Activated CD4-positive, alpha-beta T cell treated with anti-CD3 and anti-CD28 coated beads, Interleukin-10, Interleukin-2, amounts not matched to agents 100 ng/mL and 50 ng/mL, durations not matched to agents 16 hours and 8 hours (primary cell): Measurements from ENCODE around the gene AP1S3.
"Not testable (repeated sequence)": the region's sequence is repeated elsewhere in the genome, so short reads cannot be mapped to it uniquely, and the experiment has no call there.

Experiments
- DNase-seq: peaks from one replicate; pipeline ENCODE4 v3.0.0-alpha.2; 2020

Gene AP1S3

DNA sequence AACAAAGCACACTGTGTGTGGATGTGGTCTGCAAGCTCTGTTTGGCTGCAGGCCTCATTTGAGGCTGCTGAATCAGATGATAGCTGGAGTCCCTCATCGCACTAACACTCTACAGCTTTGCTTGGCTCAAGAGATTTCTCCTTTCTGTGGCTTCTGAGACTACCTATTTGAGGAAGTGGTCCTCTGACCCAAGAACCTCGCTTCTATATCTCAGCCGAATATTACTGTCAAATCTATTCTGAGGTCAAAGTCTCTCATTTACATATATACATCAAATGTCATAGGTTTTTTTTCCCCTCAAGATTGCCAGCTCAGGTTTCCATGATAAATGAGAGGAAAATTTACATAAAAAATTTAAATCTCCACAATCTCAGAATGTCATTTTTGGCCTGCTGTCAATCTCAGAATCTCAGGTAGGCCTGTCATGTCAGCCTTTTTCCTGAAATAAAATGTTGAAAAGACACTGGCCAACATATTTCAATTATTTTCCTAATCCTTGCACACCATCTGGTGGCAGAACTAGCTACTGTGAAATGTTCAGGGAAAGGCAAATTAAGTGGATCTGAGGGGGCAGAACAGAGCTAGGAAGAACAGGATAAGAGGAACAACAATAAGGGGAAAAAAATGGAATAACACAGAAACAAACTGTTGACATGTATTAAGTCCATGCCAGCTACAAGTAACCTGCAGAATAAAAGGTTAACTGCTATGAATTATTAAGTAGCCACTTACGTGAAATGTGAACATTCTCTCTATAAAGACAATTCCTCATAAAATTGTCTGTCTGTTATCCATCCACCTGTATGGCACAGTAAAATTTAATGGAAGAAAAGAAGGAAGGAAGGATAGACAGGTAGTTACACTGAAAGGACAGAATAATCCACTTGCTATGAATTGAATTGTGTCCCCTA lies 39.3 kb downstream of the AP1S3 start:
- DNase-seq = no peak

DNA sequence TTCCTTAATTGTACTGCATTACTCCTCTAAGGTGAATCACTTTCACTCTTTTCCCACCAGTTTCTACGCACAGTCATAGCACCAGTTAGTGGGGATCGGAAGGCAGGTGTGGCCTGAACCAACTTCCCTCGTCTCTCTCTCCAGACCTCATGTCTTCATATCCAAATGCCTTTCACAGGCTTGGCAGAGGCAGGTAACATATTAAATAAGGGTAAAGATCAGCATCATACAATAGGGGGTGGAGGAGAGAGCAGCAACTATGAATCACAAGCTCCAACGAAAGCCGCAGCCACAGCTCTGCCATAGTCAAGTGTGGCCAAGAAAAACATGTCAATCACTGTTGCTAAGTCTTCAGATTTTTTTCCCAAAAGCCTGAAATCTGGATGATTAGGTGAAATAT lies 40.3 kb downstream of the AP1S3 start:
- DNase-seq = no peak

DNA sequence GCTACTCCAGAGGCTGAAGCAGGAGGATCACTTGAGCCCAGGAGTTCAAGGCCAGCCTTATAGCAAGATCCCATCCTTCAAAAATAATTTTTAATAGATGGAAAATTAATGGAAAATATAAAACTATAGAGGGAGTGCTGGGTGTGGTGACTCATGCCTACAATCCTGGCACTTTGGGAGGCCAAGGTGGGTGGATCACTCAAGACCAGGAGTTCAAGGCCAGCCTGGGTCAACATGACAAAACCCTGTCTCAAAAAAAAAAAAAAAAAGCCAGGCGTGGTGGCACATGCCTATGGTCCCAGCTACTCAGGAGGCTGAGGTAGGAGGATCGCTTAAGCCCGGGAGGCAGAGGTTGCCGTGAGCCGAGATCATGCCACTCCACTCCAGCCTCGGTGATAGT lies 48.0 kb downstream of the AP1S3 start:
- no peak for DNase-seq

DNA sequence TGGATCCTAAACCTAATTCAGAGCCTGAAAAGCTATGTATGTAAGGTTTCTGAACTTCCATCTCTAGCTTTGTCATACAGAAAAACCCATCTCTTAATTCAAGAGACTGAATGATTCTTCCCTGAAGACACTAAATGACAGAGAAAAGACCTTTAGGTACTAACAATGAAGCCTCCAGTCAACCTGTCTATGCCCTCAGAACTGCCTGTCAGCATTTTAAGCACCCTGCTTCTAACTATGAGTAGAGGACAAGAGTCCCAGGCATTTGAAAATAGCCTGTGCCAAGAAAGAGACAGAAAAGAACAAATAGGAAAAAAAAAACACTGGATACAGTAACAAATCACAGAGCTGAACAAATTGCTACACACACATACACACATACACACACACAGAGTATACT lies 48.6 kb downstream of the AP1S3 start:
- no peak for DNase-seq

DNA sequence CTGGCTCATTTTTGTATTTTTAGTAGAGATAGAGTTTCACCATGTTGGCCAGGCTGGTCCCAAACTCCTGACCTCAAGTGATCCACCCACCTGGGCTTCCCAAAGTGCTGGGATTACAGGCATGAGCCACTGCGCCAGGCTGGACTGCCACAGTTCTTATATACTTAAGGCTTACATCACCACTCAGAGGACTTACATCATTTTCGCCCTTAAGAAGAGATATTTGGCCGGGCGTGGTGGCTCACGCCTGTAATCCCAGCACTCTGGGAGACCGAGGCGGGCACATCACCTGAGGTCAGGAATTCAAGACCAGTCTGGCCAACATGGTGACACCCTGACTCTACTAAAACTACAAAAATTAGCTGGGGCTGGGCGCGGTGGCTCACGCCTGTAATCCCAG lies 49.3 kb downstream of the AP1S3 start:
- DNase-seq = not testable (repeated sequence)

DNA sequence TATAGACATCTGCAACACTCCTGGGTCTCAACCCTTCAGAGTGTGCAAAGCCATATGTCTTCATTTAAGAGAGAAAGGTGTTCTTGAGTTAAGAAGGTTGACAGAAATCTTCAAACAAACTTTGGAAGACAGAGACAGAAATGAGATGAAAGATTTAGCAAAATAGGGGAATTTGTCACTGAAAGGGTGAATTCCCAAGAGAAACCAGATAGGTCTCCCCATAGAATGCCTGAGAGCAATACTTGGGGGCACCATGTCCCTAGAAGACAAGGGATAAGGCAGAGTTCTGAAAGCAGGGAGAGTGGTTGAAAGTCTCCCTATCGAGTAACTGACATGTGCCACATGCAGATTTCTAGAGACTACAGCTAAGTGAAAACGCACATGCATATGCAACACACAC lies 50.0 kb downstream of the AP1S3 start:
- DNase-seq = no peak

DNA sequence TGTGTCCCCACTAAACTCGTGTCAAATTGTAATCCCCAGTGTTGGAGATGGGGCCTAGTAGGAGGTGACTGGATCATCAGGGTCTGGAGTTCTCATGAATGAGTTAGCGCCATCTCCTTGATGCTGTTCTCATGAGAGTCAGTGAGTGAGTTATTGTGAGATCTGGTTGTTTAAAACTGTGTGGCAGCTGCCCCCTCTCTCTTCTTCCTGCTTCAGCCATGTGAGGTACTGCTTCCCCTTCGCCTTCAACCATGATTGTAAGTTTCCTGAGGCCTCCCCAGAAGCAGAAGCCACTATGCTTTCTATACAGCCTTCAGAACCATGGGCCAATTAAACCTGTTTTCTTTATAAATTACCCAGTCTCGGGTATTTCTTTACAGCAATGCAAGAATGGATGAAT lies 50.4 kb downstream of the AP1S3 start:
- no peak for DNase-seq

DNA sequence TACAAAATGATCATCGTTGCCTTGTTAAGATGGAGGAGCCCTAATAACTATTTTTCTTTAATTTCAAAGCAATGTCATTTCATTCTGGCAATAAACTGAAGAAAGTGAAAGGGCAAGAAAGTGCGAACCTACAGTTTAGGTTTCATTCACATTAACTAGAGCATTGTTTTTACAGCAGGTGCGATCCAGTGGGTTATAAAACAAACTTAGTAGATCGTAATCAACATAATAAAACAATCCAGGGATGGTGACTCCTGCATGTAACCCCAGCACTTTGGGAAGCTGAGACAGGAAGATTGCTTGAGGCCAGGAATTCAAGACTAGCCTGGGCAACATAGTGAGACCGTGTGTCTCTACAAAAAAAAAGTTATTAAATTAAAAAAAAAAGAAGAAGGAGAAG lies 51.1 kb downstream of the AP1S3 start:
- DNase-seq = no peak

DNA sequence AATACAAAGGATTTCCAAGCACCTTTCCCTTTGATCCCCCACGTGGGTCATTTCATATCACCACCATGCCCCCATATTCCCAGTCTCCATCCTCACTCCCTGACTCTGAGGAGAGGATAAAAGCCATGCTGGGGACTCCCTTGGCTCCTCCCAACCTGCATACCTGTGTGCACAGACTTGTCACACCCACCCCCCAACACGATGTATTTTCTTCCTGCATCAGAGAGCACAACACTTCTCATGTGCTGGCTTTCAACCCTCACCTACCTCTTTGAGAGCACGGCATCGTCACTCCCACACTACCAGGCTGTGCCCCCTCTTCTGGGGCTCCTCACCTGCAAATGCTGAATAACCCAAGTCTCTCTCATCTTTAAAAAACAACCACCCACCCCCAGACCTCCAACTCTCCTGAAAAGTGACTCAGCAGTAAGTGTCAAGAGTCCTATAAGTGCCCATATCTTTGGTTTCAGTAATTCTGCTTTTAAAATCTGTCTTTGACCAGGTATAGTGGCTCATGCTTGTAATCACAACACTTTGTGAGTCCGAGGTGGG lies 53.1 kb downstream of the AP1S3 start:
- no peak for DNase-seq

DNA sequence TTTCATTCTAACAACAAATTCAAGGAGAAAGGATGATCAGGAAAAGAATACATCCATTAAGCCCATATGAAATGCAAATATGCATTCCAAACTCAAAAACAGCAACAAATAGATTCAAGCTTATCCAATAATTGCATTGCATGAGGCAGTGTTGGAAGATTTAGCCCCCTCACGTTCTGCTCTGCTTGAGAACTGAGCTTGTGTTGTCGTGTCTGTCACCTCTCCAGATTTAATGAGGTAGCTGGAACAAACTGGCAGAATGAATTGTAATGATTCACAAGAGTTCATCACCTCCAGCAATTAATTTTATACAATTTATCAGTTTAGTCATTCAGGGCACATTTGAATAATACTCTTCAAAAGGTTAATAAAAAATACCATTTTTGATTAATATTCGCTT lies 54.8 kb downstream of the AP1S3 start:
- DNase-seq = no peak

DNA sequence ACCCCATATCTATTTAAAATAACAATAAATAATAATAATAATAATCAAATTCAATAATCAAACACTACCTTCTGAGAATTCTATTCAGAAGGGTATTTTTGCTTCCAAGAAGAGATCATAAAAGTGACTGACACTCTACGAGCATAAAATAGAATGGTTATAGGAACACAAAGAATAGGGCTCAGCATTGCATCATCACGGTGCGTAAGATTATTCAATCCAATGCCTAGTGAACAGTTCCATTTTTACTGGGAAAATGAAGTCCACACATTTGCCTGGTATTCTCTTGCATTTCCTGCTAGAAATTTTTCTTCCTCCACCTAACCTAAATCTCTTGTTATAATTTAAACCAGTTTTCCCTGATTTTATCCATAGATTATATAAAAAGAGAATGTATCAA lies 55.8 kb downstream of the AP1S3 start:
- DNase-seq = no peak

DNA sequence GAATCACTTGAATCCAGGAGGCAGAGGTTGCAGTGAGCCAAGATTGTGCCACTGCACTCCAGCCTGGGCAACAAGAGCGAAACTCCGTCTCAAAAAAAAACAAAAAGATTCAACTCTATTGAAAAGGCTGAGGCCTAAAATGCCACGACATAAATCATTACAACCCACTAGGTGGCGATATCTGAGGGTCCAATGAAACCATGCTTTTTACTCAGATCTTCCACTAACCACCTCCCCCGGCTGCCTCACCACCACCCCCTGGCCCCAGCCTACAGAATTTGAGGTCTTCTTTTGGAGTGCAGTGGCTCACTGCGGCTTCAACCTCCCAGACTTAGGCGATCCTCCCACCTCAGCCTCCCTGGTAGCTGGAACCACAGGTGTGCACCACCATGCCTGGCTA lies 57.5 kb downstream of the AP1S3 start:
- DNase-seq = peak; percentile 70

DNA sequence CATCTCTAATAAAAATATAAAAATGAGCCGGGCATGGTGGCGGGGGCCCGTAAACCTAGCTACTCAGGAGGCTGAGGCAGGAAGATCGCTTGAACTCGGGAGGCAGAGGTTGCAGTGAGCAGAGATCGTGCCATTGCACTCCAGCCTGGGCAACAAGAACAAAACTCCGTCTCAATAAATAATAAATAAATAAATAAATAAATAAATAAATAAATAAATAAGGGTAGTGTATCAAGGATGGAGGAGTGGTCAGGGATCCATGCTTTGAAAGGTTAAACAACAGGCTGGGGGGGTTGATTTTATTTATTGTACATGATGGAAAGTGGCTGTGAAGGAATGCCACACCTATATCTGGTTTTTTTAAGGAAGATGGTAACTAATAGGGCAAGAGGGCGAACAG lies 63.2 kb downstream of the AP1S3 start:
- no peak for DNase-seq

DNA sequence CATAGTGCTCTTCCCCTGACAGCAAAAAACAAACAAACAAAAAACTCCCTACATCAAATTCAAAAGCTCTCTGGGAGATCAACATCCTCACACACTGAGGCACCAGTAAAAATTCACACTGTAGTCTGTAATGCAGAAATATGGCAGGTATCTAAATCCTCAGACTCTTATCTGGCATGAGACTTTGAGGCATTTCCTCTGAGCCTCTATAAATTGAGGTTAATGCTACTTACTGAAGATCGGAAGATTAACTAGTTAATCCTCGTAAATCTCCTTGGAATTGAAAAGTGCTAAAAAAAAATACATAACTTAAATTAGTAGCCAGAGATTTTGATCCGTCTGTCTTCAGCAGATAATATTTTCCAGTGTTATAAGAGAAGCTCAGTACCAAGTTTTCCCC lies 65.0 kb downstream of the AP1S3 start:
- DNase-seq = no peak

DNA sequence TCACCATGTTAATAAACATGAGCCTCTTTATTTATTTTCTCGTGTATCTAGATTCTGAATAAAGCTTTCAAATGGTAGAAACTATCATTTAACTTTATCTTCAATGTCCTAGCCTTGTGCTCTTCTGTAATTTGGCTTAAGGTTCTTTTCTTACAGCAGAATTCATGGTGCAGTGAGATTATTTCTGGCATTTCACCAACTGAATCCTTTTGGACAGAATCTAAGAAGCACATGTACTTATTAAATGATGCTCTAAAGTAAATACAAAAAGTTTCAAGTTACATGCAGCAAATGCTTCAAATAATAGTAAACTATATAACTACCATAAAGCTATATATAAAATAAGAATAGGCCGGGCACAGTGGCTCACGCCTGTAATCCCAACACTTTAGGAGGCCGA lies 65.9 kb downstream of the AP1S3 start:
- no peak for DNase-seq

DNA sequence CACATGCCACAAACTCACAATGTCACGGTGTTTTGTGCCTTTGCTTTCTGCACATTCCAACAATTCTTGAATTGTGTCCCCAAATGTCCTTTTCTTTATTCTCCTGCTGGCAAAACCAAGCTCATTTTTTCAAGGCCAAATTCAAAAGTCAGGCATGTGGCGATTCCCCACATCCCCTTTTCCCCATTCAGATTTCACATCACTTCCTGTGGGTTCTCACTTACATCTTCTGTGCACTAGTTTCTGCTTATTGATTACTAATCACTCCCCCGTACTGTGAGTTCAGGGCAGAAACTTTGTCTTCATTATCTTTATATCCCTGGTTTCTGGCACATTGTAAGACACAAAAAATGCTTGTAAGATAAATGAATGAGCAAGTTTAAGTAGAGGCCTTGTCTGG lies 69.2 kb downstream of the AP1S3 start:
- DNase-seq = no peak

DNA sequence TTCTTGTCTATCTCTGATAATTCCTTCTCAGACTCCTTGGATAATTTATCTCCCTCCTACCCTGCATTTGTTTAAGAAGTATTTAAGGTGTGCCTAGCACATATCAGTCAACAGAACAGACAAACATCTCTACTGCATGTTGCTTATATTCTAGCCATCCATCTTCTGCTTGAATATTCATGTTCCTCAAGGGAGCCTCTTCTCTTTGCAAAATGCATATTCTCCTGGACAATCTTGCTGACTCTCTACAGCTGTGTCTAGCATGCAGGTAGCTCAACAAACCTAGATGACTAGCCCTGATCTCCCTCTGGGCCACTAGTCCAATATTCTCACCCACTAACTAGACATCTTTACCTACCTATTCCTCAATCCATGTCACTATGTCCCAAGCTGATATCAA lies 70.0 kb downstream of the AP1S3 start:
- no peak for DNase-seq

DNA sequence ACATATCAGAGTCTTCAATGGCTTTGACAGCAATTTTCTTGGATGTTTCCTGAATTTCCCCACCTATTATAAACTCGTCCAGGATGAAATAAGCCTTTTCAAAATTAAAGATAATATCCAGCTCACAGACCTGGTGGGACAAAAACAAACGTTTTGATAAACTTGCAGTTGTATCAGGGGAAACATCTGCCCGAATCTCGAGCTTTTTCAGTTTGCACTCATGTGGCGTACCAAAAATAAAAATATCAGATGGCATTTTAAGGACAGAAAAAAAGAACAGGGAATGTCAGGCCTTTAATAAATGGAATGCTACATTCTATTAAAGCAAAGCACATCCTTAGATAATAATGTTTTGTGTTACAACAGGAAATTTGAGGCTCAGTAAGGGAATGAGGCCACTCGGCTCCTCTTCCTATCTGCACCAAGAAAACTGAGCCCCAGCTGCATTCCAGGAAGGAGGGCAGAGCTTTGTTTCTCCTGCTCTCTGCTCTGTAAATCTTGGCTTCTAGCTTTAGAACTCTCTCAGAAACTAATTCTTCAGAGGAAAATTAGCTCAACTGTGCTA lies 72.1 kb downstream of the AP1S3 start:
- no peak for DNase-seq

DNA sequence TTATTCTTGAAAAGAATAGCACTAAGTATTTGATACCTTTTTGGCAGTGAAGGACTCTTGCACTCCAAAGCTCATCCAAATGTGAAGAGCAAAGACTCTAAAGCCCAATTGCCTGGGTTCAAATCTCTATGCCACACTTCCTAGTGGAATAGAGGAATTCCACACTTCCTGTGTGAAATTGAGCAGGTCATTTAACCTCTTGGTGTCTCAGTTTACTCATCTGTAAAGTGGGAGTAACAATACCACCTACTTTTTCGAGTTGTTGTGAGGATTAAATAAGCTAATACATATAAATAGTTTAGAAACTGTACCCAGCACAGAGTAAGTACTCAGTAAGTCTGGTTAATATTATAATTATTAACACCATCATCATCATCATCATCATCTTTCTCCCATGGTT lies 72.6 kb downstream of the AP1S3 start:
- DNase-seq = no peak

DNA sequence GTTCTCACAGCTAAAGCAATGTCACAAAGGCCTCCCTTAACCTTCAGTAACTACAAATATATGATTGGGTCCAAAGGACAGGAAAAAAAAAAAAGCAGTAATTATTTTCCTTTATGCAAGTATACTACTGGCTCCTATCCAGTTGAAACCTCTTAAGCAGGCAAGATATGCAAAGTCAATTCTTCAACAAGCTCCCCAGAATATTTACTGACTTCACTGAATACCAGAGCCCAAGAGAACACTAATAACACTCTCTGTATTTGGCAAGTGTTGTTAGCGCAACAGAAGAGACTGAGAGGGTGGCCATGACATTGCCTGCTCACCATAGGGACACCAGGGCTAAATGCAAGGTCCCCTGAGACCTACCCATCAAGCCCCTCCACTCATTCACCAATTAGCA lies 74.5 kb downstream of the AP1S3 start:
- DNase-seq = no peak

DNA sequence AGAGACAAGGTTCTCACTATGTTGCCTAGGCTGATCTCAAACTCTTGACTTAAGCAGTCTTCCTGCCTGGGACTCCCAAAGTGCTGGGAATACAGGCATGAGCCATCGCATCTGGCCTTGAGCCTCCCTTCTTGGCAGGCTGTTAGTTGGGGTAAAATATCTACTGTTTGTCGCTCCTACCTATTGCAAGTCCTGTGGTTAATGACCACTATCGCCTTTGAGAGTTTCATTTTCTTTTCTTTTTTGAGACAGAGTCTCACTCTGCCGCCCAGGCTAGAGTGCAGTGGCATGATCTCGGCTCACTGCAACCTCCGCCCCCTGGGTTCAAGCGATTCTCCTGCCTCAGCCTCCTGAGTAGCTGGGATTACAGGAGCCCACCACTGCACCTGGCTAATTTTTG lies 75.6 kb downstream of the AP1S3 start:
- peak; percentile 19 for DNase-seq

DNA sequence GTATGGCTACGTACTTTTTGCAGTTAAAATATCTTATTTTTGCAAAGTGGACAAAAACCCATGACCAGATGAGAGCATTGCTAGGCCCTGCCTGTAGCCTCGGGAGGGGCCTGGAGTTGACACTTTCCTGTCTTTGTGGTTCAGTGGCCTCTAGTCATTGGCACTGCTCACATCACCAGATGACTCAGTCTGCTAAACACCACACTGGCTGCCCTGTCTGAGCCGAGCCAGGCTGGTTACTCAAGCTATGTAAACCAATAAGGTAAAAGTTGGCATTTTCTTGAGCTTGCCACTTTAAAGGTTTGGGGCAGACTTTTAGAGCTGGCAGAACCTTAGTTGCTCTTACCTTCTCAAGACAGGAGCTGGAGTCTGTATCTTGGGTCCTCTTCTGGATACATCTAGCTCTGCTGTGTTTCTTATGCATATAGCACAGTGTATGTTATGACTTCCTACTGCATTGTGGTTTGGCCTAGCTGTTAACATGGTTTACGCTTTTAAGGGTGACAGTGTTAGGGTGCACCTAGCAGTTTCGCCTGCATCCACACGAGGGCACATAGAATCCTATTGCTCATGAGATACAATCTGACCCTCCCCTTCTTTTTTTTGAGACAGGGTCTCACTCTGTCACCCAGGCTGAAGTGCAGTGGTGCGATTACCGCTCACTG lies 76.4 kb downstream of the AP1S3 start:
- peak; percentile 91 for DNase-seq

DNA sequence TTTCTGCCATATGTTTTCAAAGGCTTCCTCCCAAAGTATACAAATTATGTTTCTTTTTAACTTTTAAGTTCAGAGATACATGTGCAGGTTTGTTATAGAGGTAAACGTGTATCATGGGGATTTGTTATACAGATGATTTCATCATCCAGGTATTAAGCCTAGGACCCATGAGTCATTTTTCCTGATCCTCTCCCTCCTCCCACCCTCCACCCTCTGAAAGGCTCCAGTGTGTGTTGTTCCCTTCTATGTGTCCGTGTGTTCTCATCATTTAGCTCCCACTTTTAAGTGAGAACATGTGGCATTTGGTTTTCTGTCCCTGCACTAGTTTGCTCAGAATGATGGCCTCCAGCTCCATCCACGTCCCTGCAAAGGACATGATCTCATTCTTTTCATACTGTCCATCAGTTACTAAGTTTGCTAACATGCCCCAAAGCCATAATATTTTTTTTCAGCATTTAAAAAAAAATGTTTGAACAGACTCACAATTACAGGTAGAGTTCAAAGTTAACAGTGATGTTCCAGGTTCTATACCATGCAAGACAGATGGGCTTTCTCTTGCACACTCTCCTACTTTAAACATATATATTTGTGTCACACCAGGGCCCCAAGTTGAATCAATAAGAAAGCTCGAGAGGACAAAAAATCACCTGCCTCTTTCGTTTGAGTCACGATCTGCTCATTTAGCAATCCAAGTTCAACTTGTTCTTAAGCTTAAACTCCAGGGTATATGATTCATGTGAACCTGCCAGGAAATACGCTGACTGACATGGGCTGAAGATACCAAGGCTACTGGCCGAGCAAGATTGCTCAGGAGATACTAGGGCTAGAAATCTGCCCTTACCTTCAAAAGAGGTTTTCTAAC lies 77.6 kb downstream of the AP1S3 start:
- peak; percentile 72 for DNase-seq
